KMS-11 (cell line): ENCODE data around the gene SHISA5.

Experiments
- H2AFZ ChIP-seq: fragments of 200-600 bp; sonication (generic); 2 replicates; pipeline ENCODE4 v1.6.1; 2016; ENCODE audit warnings: antibody characterized with exemption, mixed run types, low read depth
- H3K27ac ChIP-seq: fragments of 200-600 bp; sonication (generic); 2 replicates; pipeline ENCODE4 v1.6.1; 2016; ENCODE audit warnings: mild to moderate bottlenecking, mixed run types
- H3K27me3 ChIP-seq: fragments of 200-600 bp; sonication (generic); 2 replicates; pipeline ENCODE4 v1.6.1; 2017; ENCODE audit warnings: mild to moderate bottlenecking, low read depth, mixed run types, moderate library complexity; ENCODE audit not compliant: insufficient read depth
- H3K36me3 ChIP-seq: fragments of 200-600 bp; sonication (generic); 2 replicates; pipeline ENCODE4 v1.6.1; 2017; ENCODE audit warnings: mild to moderate bottlenecking, mixed run types; ENCODE audit not compliant: insufficient read depth
- H3K4me1 ChIP-seq: fragments of 200-600 bp; sonication (generic); 2 replicates; pipeline ENCODE4 v1.6.1; 2016; ENCODE audit warnings: mild to moderate bottlenecking, low read depth, mixed run types; ENCODE audit not compliant: poor library complexity, severe bottlenecking
- H3K4me2 ChIP-seq: fragments of 200-600 bp; sonication (generic); 2 replicates; pipeline ENCODE4 v1.7.0; 2016; ENCODE audit warnings: mild to moderate bottlenecking, mixed run types
- H3K4me3 ChIP-seq: fragments of 200-600 bp; sonication (generic); IDR thresholded peaks from 2 replicates; pipeline ENCODE4 v1.6.1; 2017; ENCODE audit warnings: low read depth, low read length, mixed read lengths; ENCODE audit not compliant: insufficient read depth
- H3K79me2 ChIP-seq: fragments of 200-600 bp; sonication (generic); 2 replicates; pipeline ENCODE4 v1.6.1; 2016; ENCODE audit warnings: low read depth, mixed run types; ENCODE audit not compliant: insufficient read depth
- H3K9ac ChIP-seq: fragments of 200-600 bp; sonication (generic); 2 replicates; pipeline ENCODE4 v1.6.1; 2016; ENCODE audit warnings: mild to moderate bottlenecking, mixed run types
- H4K20me1 ChIP-seq: fragments of 200-600 bp; sonication (generic); 2 replicates; pipeline ENCODE4 v1.6.1; 2016; ENCODE audit warnings: mild to moderate bottlenecking, mixed run types; ENCODE audit not compliant: insufficient read depth
- CTCF ChIP-seq: fragments of 200-600 bp; sonication (generic); conservative IDR thresholded peaks from 2 replicates; pipeline ENCODE4 v1.6.1; 2017; ENCODE audit warnings: low read depth, mild to moderate bottlenecking, antibody characterized with exemption, low read length, moderate library complexity, mixed read lengths

SHISA5 gene

GRCh38 chr3:48503401-48504050 is 448 bp downstream of the SHISA5 start:
- Histone ChIP-seq H3K9ac (peak overlapping the region; percentile 53; the same call in 1 of the 2 replicates), H3K36me3 (no peaks in the 10 kb centered on the region), H3K27ac (no peak overlapping the region), H3K4me1 (peaks cover 12% of the 10 kb centered on the region), H2AFZ (peak overlapping the region; percentile 78), H4K20me1 (no peaks in the 10 kb centered on the region), H3K4me3 (no peak overlapping the region), H3K27me3 (no peaks in the 10 kb centered on the region), H3K4me2 (no peak overlapping the region), H3K79me2 (no peaks in the 10 kb centered on the region)
- TF ChIP-seq CTCF: no peak

- H3K4me1 ChIP-seq: peaks cover 9% of the 10 kb centered on the region
- no peak overlapping the region for H3K4me2 ChIP-seq
- H3K9ac ChIP-seq: no peak overlapping the region
These were observed 1.2 kb downstream of the SHISA5 start for GRCh38 chr3:48502728-48503168.

GRCh38 chr3:48502121-48502520 is 1.9 kb downstream of the SHISA5 start:
- Histone ChIP-seq H3K36me3 (no peaks in the 10 kb centered on the region), H3K4me3 (no peak overlapping the region), H3K79me2 (no peaks in the 10 kb centered on the region), H2AFZ (no peak overlapping the region), H4K20me1 (no peaks in the 10 kb centered on the region), H3K27ac (no peak overlapping the region), H3K4me1 (peaks cover 3% of the 10 kb centered on the region), H3K9ac (no peak overlapping the region), H3K27me3 (no peaks in the 10 kb centered on the region), H3K4me2 (no peak overlapping the region)
- no peak for TF ChIP-seq CTCF

More at GRCh38 chr3:48502728-48503168, 1.2 kb downstream of the SHISA5 start:
- Histone ChIP-seq H3K4me3 (no peak overlapping the region), H2AFZ (no peak overlapping the region), H4K20me1 (no peaks in the 10 kb centered on the region), H3K36me3 (no peaks in the 10 kb centered on the region), H3K27ac (no peak overlapping the region), H3K27me3 (no peaks in the 10 kb centered on the region), H3K79me2 (no peaks in the 10 kb centered on the region)
- no peak for TF ChIP-seq CTCF

- Histone ChIP-seq H3K9ac (no peak overlapping the region), H3K36me3 (no peaks in the 10 kb centered on the region), H3K79me2 (no peaks in the 10 kb centered on the region), H2AFZ (no peak overlapping the region), H4K20me1 (no peaks in the 10 kb centered on the region), H3K27me3 (no peaks in the 10 kb centered on the region), H3K4me1 (no peaks in the 10 kb centered on the region), H3K4me2 (no peak overlapping the region), H3K4me3 (no peak overlapping the region), H3K27ac (no peak overlapping the region)
- TF ChIP-seq CTCF: no peak
These were observed 2.8 kb downstream of the SHISA5 start for GRCh38 chr3:48501196-48501595.
